ENCODE results near the gene GRK5. TPM values are rescaled to one million over a fixed set of nuclear protein-coding genes. Genes with fewer than 3 reads are reported as not detected.

Gene GRK5
- total and polyA plus RNA-seq, 4 donors: 18.5 to 43.1 (median 40.3) TPM

GRCh38 chr10:119279441-119279840, 72.1 kb downstream of the GRK5 start:
- WGBS, 2 donors: 81 to 92% methylated on average over 10 of the region's 10 CpGs
- Histone ChIP-seq H3K27ac (ENCODE audit: low read depth in 1 of 2, low read length in 1 of 2) (peak overlapping the region in 1 of 2 donors; percentile 1), H3K9ac (ENCODE audit: insufficient read depth in 1 of 2, low read length in 2 of 2) (no peak overlapping the region), H3K27me3 (ENCODE audit: control insufficient read depth in 3 of 3, insufficient read depth in 3 of 3, low read length in 2 of 3) (no peaks in the 10 kb centered on the region), H3K9me3 (ENCODE audit: control insufficient read depth in 4 of 4, insufficient read depth in 3 of 4, low read length in 3 of 4) (no peaks in the 10 kb centered on the region), H3K36me3 (ENCODE audit: control insufficient read depth in 4 of 4, insufficient read depth in 4 of 4, low read length in 4 of 4) (peaks cover 0 to 2% (median 0%) of the 10 kb centered on the region in 4 donors), H3K4me1 (ENCODE audit: control insufficient read depth in 5 of 5, insufficient read depth in 5 of 5, low read length in 5 of 5) (peaks cover 8 to 48% (median 32%) of the 10 kb centered on the region in 5 donors), H3K4me3 (no peak overlapping the region)
- ATAC-seq (ENCODE audit: insufficient read depth, low FRiP score): no peak
- TF ChIP-seq, protein P1, sequence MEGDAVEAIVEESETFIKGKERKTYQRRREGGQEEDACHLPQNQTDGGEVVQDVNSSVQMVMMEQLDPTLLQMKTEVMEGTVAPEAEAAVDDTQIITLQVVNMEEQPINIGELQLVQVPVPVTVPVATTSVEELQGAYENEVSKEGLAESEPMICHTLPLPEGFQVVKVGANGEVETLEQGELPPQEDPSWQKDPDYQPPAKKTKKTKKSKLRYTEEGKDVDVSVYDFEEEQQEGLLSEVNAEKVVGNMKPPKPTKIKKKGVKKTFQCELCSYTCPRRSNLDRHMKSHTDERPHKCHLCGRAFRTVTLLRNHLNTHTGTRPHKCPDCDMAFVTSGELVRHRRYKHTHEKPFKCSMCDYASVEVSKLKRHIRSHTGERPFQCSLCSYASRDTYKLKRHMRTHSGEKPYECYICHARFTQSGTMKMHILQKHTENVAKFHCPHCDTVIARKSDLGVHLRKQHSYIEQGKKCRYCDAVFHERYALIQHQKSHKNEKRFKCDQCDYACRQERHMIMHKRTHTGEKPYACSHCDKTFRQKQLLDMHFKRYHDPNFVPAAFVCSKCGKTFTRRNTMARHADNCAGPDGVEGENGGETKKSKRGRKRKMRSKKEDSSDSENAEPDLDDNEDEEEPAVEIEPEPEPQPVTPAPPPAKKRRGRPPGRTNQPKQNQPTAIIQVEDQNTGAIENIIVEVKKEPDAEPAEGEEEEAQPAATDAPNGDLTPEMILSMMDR (IDR thresholded peaks at IDR 0.05; ENCODE audit: control extremely low read depth, extremely low read depth): no peak
- DNase-seq: no peak

GRCh38 chr10:119281581-119282071, 74.3 kb downstream of the GRK5 start:
- TF ChIP-seq, protein P1 (IDR thresholded peaks at IDR 0.05; ENCODE audit: control extremely low read depth, extremely low read depth): no peak
- WGBS, 2 donors: 43 to 65% methylated on average over 13 of the region's 13 CpGs
- H3K27ac ChIP-seq (ENCODE audit: low read depth in 1 of 2, low read length in 1 of 2): peak overlapping the region; percentile 22 to 54
- no peak overlapping the region for H3K4me3 ChIP-seq
- DNase-seq (peak; percentile 56 to 60 (median 57)), ATAC-seq (ENCODE audit: insufficient read depth, low FRiP score) (no peak)
- H3K9me3 ChIP-seq (ENCODE audit: control insufficient read depth in 4 of 4, insufficient read depth in 3 of 4, low read length in 3 of 4): no peaks in the 10 kb centered on the region
- no peak overlapping the region for H3K9ac ChIP-seq (ENCODE audit: insufficient read depth in 1 of 2, low read length in 2 of 2)
- H3K27me3 ChIP-seq (ENCODE audit: control insufficient read depth in 3 of 3, insufficient read depth in 3 of 3, low read length in 2 of 3): no peaks in the 10 kb centered on the region
- peaks cover 0 to 2% (median 0%) of the 10 kb centered on the region in 4 donors for H3K36me3 ChIP-seq (ENCODE audit: control insufficient read depth in 4 of 4, insufficient read depth in 4 of 4, low read length in 4 of 4)
- H3K4me1 ChIP-seq (ENCODE audit: control insufficient read depth in 5 of 5, insufficient read depth in 5 of 5, low read length in 5 of 5): peaks cover 8 to 55% (median 38%) of the 10 kb centered on the region in 5 donors

DNA sequence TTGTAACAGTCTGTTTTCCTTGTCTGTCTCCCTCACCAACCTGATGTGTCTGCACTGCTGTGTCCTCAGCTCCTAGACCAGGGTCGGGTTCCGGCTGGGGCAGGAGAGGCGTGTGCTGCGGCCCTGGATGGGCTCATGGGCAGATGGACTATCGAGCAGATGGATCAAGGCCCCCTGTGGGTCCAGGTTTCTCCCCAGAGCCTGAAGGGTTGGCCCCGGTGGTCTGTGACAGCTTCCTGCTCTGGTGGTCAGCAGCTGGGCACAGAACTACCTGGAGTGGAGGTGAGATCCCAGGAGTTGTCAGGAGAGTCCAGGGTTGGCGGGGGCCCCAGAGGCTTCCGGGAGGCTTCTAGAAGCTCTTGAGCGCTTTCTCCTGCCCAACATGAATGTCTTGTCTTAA, 75.1 kb downstream of the GRK5 start:
- Histone ChIP-seq H3K9me3 (ENCODE audit: control insufficient read depth in 4 of 4, insufficient read depth in 3 of 4, low read length in 3 of 4) (no peaks in the 10 kb centered on the region), H3K4me1 (ENCODE audit: control insufficient read depth in 5 of 5, insufficient read depth in 5 of 5, low read length in 5 of 5) (peaks cover 8 to 57% (median 38%) of the 10 kb centered on the region in 5 donors), H3K27me3 (ENCODE audit: control insufficient read depth in 3 of 3, insufficient read depth in 3 of 3, low read length in 2 of 3) (no peaks in the 10 kb centered on the region), H3K27ac (ENCODE audit: low read depth in 1 of 2, low read length in 1 of 2) (peak overlapping the region in 1 of 2 donors; percentile 23), H3K4me3 (no peak overlapping the region), H3K9ac (ENCODE audit: insufficient read depth in 1 of 2, low read length in 2 of 2) (no peak overlapping the region), H3K36me3 (ENCODE audit: control insufficient read depth in 4 of 4, insufficient read depth in 4 of 4, low read length in 4 of 4) (peaks cover 0 to 1% (median 0%) of the 10 kb centered on the region in 4 donors)
- WGBS, 2 donors: 94 to 96% methylated on average over 9 of the region's 9 CpGs
- DNase-seq: no peak
- TF ChIP-seq, protein P1 (IDR thresholded peaks at IDR 0.05; ENCODE audit: control extremely low read depth, extremely low read depth): no peak
- ATAC-seq (ENCODE audit: insufficient read depth, low FRiP score): no peak

DNA sequence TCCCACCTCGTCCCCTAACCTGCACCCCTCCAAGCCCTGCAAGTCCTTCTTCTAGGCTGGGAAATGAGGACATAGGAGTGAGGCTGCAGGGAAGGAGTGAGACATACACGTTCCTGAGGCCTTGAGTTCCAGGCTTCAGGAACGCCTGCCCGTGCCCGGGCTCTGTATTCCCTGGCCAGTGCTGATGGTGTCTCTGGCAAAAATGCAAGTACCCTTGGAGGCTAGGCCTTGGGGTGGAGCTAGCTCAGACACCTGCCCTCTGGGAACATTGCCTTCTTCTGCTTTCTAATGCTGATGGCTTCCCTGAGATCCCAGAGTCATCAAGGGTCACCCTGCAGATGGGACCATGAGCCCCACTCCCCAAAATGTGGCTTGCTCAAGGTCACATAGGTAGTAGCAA, 76.0 kb downstream of the GRK5 start:
- H3K4me1 ChIP-seq (ENCODE audit: control insufficient read depth in 5 of 5, insufficient read depth in 5 of 5, low read length in 5 of 5): peaks cover 8 to 61% (median 40%) of the 10 kb centered on the region in 5 donors
- H3K4me3 ChIP-seq: no peak overlapping the region
- ATAC-seq (ENCODE audit: insufficient read depth, low FRiP score) (no peak), DNase-seq (no peak)
- no peak overlapping the region for H3K9ac ChIP-seq (ENCODE audit: insufficient read depth in 1 of 2, low read length in 2 of 2)
- peaks cover 0 to 2% (median 0%) of the 10 kb centered on the region in 4 donors for H3K36me3 ChIP-seq (ENCODE audit: control insufficient read depth in 4 of 4, insufficient read depth in 4 of 4, low read length in 4 of 4)
- H3K27ac ChIP-seq (ENCODE audit: low read depth in 1 of 2, low read length in 1 of 2): peak overlapping the region in 1 of 2 donors; percentile 1
- 84 to 86% methylated on average over 5 of the region's 5 CpGs for WGBS, 2 donors
- TF ChIP-seq, protein P1 (IDR thresholded peaks at IDR 0.05; ENCODE audit: control extremely low read depth, extremely low read depth): no peak
- no peaks in the 10 kb centered on the region for H3K27me3 ChIP-seq (ENCODE audit: control insufficient read depth in 3 of 3, insufficient read depth in 3 of 3, low read length in 2 of 3)
- H3K9me3 ChIP-seq (ENCODE audit: control insufficient read depth in 4 of 4, insufficient read depth in 3 of 4, low read length in 3 of 4): no peaks in the 10 kb centered on the region

All from lung (tissue), 12 donors.